ENCODE results near the gene ABCC8.
"Not testable (repeated sequence)": the region's sequence is repeated elsewhere in the genome, so short reads cannot be mapped to it uniquely, and the experiment has no call there.

The ABCC8 gene

GRCh38 chr11:17426233-17426632 lies 50.4 kb downstream of the ABCC8 start:
- H3K27ac ChIP-seq (ENCODE audit: extremely low read depth, low read depth, low read length); H3K4me1 ChIP-seq (ENCODE audit: control insufficient read depth, insufficient read depth, low read length); POLR2A ChIA-PET; H3K4me3 ChIP-seq (ENCODE audit: low read depth, low read length); H3K36me3 ChIP-seq (ENCODE audit: control insufficient read depth in 2 of 2, insufficient read depth in 1 of 2, low read length in 2 of 2); H3K9me3 ChIP-seq (ENCODE audit: control insufficient read depth, insufficient read depth, low read depth, low read length): not testable (repeated sequence)
- CTCF ChIA-PET, result interaction anchor here (0.6 kb wide), 1 partner anchor 360 kb away, joined by 3 read pairs; no protein-coding TSS in a partner anchor
- peak; percentile 58; the same call in 1 of the 2 replicates for TF ChIP-seq OSR2 (tag by site-specific recombination; IDR thresholded peaks at IDR 0.05)
- peak; percentile 31; the same call in 1 of the 2 replicates for TF ChIP-seq ZFHX2 (tag by site-specific recombination; conservative IDR thresholded peaks at IDR 0.05)
- peak; percentile 37 for TF ChIP-seq EGR2 (tag by site-specific recombination; IDR thresholded peaks at IDR 0.05; ENCODE audit: low read depth)

GRCh38 chr11:17423533-17424310 lies 52.9 kb downstream of the ABCC8 start:
- TF ChIP-seq KLF9 (tag by site-specific recombination; IDR thresholded peaks at IDR 0.05; ENCODE audit: low read depth) (no peak), ZFHX2 (tag by site-specific recombination; conservative IDR thresholded peaks at IDR 0.05) (0 out of 2 replicates have a peak, but pooled peaks have one; percentile 34)
- ChIA-PET POLR2A (interaction anchor here (0.5 kb wide), 1 partner anchor 24 kb away, joined by 5 read pairs; no protein-coding TSS in a partner anchor), CTCF (interaction anchor here (1.0 to 1.1 kb wide), 2 partner anchors 21 to 80 kb away, joined by 3 read pairs; no protein-coding TSS in a partner anchor)
- Histone ChIP-seq H3K4me3 (ENCODE audit: low read depth, low read length) (no peak overlapping the region), H3K36me3 (ENCODE audit: control insufficient read depth in 2 of 2, insufficient read depth in 1 of 2, low read length in 2 of 2) (no peaks in the 10 kb centered on the region), H3K4me1 (ENCODE audit: control insufficient read depth, insufficient read depth, low read length) (no peaks in the 10 kb centered on the region), H3K27ac (ENCODE audit: extremely low read depth, low read depth, low read length) (no peak overlapping the region), H3K9me3 (ENCODE audit: control insufficient read depth, insufficient read depth, low read depth, low read length) (no peaks in the 10 kb centered on the region)

- ChIA-PET POLR2A (no interaction called here), CTCF (interaction anchor here (1.1 to 1.2 kb wide), 2 partner anchors 23 to 37 kb away, joined by 3 read pairs; no protein-coding TSS in a partner anchor)
- Histone ChIP-seq H3K27ac (ENCODE audit: extremely low read depth, low read depth, low read length) (no peak overlapping the region), H3K4me1 (ENCODE audit: control insufficient read depth, insufficient read depth, low read length) (peaks cover 3% of the 10 kb centered on the region; the same call in 1 of the 2 replicates), H3K9me3 (ENCODE audit: control insufficient read depth, insufficient read depth, low read depth, low read length) (no peaks in the 10 kb centered on the region), H3K4me3 (ENCODE audit: low read depth, low read length) (no peak overlapping the region), H3K36me3 (ENCODE audit: control insufficient read depth in 2 of 2, insufficient read depth in 1 of 2, low read length in 2 of 2) (no peaks in the 10 kb centered on the region)
- TF ChIP-seq ZNF114 (tag by site-specific recombination; IDR thresholded peaks at IDR 0.05) (no peak), ZNF514 (tag by site-specific recombination; IDR thresholded peaks at IDR 0.05) (no peak), GLIS2 (tag by site-specific recombination; IDR thresholded peaks at IDR 0.05) (no peak), ZBTB17 (tag by site-specific recombination; IDR thresholded peaks at IDR 0.05) (no peak), REST (tag by site-specific recombination; IDR thresholded peaks at IDR 0.05) (no peak), ZSCAN5A (tag by site-specific recombination; IDR thresholded peaks at IDR 0.05) (no peak)
These were observed 54.9 kb downstream of the ABCC8 start for GRCh38 chr11:17421781-17422180.

- CTCF ChIA-PET, result interaction anchor here (0.6 to 2.8 kb wide), 9 partner anchors 29 to 362 kb away, joined by 3 to 7 read pairs (median 3); partner anchors contain the start of gene KCNJ11
These were observed 58.1 kb downstream of the ABCC8 start for GRCh38 chr11:17418444-17419081.

More at GRCh38 chr11:17418444-17419081, 58.1 kb downstream of the ABCC8 start:
- Histone ChIP-seq H3K36me3 (ENCODE audit: control insufficient read depth in 2 of 2, insufficient read depth in 1 of 2, low read length in 2 of 2) (no peaks in the 10 kb centered on the region), H3K27ac (ENCODE audit: extremely low read depth, low read depth, low read length) (no peak overlapping the region), H3K4me3 (ENCODE audit: low read depth, low read length) (no peak overlapping the region), H3K9me3 (ENCODE audit: control insufficient read depth, insufficient read depth, low read depth, low read length) (no peaks in the 10 kb centered on the region), H3K4me1 (ENCODE audit: control insufficient read depth, insufficient read depth, low read length) (peaks cover 3% of the 10 kb centered on the region; the same call in 1 of the 2 replicates)
- POLR2A ChIA-PET, result interaction anchor here (1.3 kb wide), 1 partner anchor 18 kb away, joined by 3 read pairs; no protein-coding TSS in a partner anchor
- TF ChIP-seq SP7 (tag by site-specific recombination; IDR thresholded peaks at IDR 0.05) (peak; percentile 29; the same call in 1 of the 2 replicates), PRDM6 (tag by site-specific recombination; IDR thresholded peaks at IDR 0.05) (no peak), OSR2 (tag by site-specific recombination; IDR thresholded peaks at IDR 0.05) (peak; percentile 56; the same call in 1 of the 2 replicates)
